Activated B cell treated with CpG ODN at 0.5 μM for 24 hours (primary cell): ENCODE data around the gene HSPA4. TPM values are rescaled to one million over a fixed set of nuclear protein-coding genes. Genes with fewer than 3 reads are reported as not detected.

Source experiments
- ATAC-seq: fragments of 200-7000 bp; cut with Tn5 transposase; one replicate; pipeline ENCODE4 v1.10.0; 2021; ENCODE audit warnings: low read depth, mild to moderate bottlenecking, moderate library complexity
- CTCF ChIA-PET: fragments of 350-600 bp; sonication (Branson Sonifier 250); formaldehyde crosslinking; loops from one replicate; lab custom pipeline; 2021; ENCODE audit warnings: antibody characterized with exemption; lab: Charles Lee
- POLR2A ChIA-PET: fragments of 350-600 bp; sonication (Branson Sonifier 250); formaldehyde crosslinking; loops from one replicate; lab custom pipeline; 2021; ENCODE audit warnings: antibody characterized with exemption; lab: Charles Lee
- DNase-seq: peaks from one replicate; pipeline ENCODE4 v3.0.0; 2022
- H3K27ac Mint-ChIP-seq: one replicate; pipeline ENCODE4 v1.8.0; 2020; ENCODE audit warnings: mixed read lengths
- H3K27me3 Mint-ChIP-seq: one replicate; pipeline ENCODE4 v1.8.0; 2021; ENCODE audit warnings: mixed read lengths
- H3K36me3 Mint-ChIP-seq: one replicate; pipeline ENCODE4 v1.8.0; 2021; ENCODE audit warnings: low read depth, mixed read lengths
- H3K4me1 Mint-ChIP-seq: one replicate; pipeline ENCODE4 v1.8.0; 2021; ENCODE audit warnings: mixed read lengths
- H3K4me3 Mint-ChIP-seq: one replicate; pipeline ENCODE4 v1.8.0; 2020; ENCODE audit warnings: mild to moderate bottlenecking, mixed read lengths
- H3K9me3 Mint-ChIP-seq: one replicate; pipeline ENCODE4 v1.8.0; 2020; ENCODE audit warnings: mixed read lengths
- CTCF ChIP-seq: fragments of 200-600 bp; IDR thresholded peaks from one replicate; pipeline ENCODE4 v1.8.0; 2022; ENCODE audit warnings: antibody characterized with exemption, mild to moderate bottlenecking
- intact Hi-C: fragments of 100-400 bp; cut with micrococcal nuclease; formaldehyde crosslinking; loops from one replicate; pipeline ENCODE4 v1.15.1; 2024
- total RNA-seq: library from RNA; stranded (reverse); gene quantifications from 2 replicates; pipeline ENCODE4 v1.2.3, GENCODE V29; 2022

Gene HSPA4
- total RNA-seq, 1 donor from 2014 or later = 152 TPM

DNA sequence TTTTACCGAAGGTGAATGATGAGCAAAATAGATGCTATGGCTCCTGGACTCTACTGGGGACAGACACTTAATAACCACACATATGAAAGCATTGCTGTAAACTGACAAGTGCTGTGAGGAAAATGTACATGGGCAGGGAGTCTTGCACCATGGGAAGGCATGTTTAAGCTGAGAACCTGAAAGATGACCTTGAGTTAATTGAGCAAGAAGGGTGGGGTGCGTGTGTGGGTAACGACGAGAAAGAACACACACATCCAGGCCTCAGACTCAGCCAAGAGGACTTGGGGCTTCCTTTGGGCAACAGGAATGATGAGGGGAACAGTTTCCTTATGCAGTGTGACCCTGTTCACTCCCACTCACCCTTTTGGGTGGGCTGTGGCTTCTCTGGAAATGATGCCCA, 73.1 kb downstream of the HSPA4 start:
- DNase-seq (no peak), ATAC-seq (no peak)
- POLR2A ChIA-PET = no interaction called here
- H3K9me3 Mint-ChIP-seq = no peaks in the 10 kb centered on the region
- no peak for TF ChIP-seq CTCF
- CTCF ChIA-PET = no interaction called here
- intact Hi-C loops = no loop called here
- H3K27me3 Mint-ChIP-seq = peaks cover 3% of the 10 kb centered on the region
- H3K4me1 Mint-ChIP-seq = no peaks in the 10 kb centered on the region
- no peak overlapping the region for H3K27ac Mint-ChIP-seq
- H3K36me3 Mint-ChIP-seq = no peaks in the 10 kb centered on the region
- H3K4me3 Mint-ChIP-seq = no peak overlapping the region

DNA sequence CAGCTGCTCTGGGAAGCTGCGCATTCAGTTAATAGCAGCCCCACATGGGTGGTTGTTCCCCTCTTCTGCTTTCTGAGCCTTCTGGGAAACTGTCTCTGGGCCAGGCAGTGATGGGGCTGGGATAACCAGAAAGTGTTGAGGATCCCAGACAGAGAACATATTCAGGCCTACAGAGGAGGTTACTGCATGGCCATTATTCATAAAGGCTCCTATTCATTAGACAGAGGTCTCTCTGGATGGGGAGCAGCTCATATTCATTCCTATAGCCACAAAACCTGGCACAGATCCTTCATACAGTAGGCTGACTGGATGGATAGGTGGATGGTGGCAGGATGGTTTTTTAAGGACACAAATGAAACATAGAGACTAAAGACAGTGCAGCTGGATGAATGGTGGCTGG, 76.3 kb downstream of the HSPA4 start:
- ChIA-PET POLR2A (no interaction called here), CTCF (interaction anchor here (0.5 kb wide), 1 partner anchor 1413 kb away, joined by 3 read pairs; no protein-coding TSS in a partner anchor)
- Mint-ChIP-seq H3K36me3 (no peaks in the 10 kb centered on the region), H3K9me3 (no peaks in the 10 kb centered on the region), H3K27me3 (peaks cover 3% of the 10 kb centered on the region), H3K27ac (no peak overlapping the region), H3K4me1 (no peaks in the 10 kb centered on the region), H3K4me3 (no peak overlapping the region)
- no peak for ATAC-seq
- intact Hi-C loops = no loop called here
- no peak for DNase-seq
- no peak for TF ChIP-seq CTCF

DNA sequence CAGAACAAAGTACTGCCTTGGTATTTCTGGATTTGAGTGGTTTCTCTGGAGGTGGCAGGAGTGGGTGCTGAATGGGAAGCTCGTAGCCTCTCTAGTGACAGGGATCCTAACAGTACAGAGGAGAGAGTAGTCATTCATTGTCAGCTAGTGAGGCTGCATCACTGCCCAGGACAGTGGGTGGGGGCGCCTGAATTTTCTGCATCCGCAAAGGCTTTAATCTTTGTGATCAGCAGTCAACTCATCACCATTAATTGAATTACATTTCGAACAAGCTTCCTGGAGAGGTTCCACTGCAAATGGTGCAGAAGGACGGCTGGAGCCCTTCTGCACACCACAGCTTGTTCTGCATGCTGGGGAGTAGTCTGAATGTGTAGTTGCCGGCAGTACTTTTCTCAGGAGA, 77.5 kb downstream of the HSPA4 start:
- Mint-ChIP-seq H3K4me1 (no peaks in the 10 kb centered on the region), H3K36me3 (no peaks in the 10 kb centered on the region), H3K4me3 (no peak overlapping the region), H3K27ac (no peak overlapping the region), H3K27me3 (peaks cover 3% of the 10 kb centered on the region), H3K9me3 (no peaks in the 10 kb centered on the region)
- intact Hi-C loops = no loop called here
- ATAC-seq = no peak
- no peak for TF ChIP-seq CTCF
- CTCF ChIA-PET = interaction anchor here (1.7 kb wide), 1 partner anchor 18 kb away, joined by 4 read pairs; no protein-coding TSS in a partner anchor
- DNase-seq = no peak
- POLR2A ChIA-PET = interaction anchor here (0.5 to 0.6 kb wide), 2 partner anchors 83 to 219 kb away, joined by 3 read pairs; no protein-coding TSS in a partner anchor

GRCh38 chr5:133129950-133130349, 78.1 kb downstream of the HSPA4 start:
- Mint-ChIP-seq H3K4me1 (no peaks in the 10 kb centered on the region), H3K4me3 (no peak overlapping the region), H3K9me3 (no peaks in the 10 kb centered on the region), H3K27me3 (peaks cover 3% of the 10 kb centered on the region), H3K36me3 (peaks cover 1% of the 10 kb centered on the region), H3K27ac (no peak overlapping the region)
- no peak for TF ChIP-seq CTCF
- intact Hi-C loops = no loop called here
- ATAC-seq (no peak), DNase-seq (no peak)
- CTCF ChIA-PET = interaction anchor here (1.7 kb wide), 1 partner anchor 19 kb away, joined by 4 read pairs; no protein-coding TSS in a partner anchor
- POLR2A ChIA-PET = no interaction called here

- ATAC-seq (no peak), DNase-seq (no peak)
- intact Hi-C loops = no loop called here
- Mint-ChIP-seq H3K4me1 (no peaks in the 10 kb centered on the region), H3K27ac (no peak overlapping the region), H3K36me3 (peaks cover 1% of the 10 kb centered on the region), H3K27me3 (peaks cover 3% of the 10 kb centered on the region), H3K4me3 (no peak overlapping the region), H3K9me3 (no peaks in the 10 kb centered on the region)
- POLR2A ChIA-PET = no interaction called here
- CTCF ChIA-PET = interaction anchor here (1.7 kb wide), 1 partner anchor 19 kb away, joined by 4 read pairs; no protein-coding TSS in a partner anchor
- TF ChIP-seq CTCF = no peak
Observed at GRCh38 chr5:133130387-133131118, 78.7 kb downstream of the HSPA4 start.
